Osteocyte (in vitro differentiated cells): ENCODE data around the gene UCN3. TPM values are rescaled to one million over a fixed set of nuclear protein-coding genes. Genes with fewer than 3 reads are reported as not detected.

ENCODE experiments used
- DNase-seq: peaks from one replicate; pipeline ENCODE4 v3.0.0; 2021; ENCODE audit warnings: mixed read lengths; ENCODE audit not compliant: unreplicated experiment; ENCODE audit errors: extremely low spot score
- H3K27ac Mint-ChIP-seq: one replicate; pipeline ENCODE4 v1.8.0; 2021; ENCODE audit warnings: mild to moderate bottlenecking, mixed read lengths; ENCODE audit not compliant: unreplicated experiment
- H3K27me3 Mint-ChIP-seq: one replicate; pipeline ENCODE4 v1.8.0; 2021; ENCODE audit warnings: mixed read lengths; ENCODE audit not compliant: unreplicated experiment
- H3K36me3 Mint-ChIP-seq: one replicate; pipeline ENCODE4 v1.8.0; 2021; ENCODE audit warnings: mixed read lengths; ENCODE audit not compliant: unreplicated experiment
- H3K4me1 Mint-ChIP-seq: one replicate; pipeline ENCODE4 v1.8.0; 2021; ENCODE audit warnings: mixed read lengths; ENCODE audit not compliant: unreplicated experiment
- H3K4me3 Mint-ChIP-seq: one replicate; pipeline ENCODE4 v1.8.0; 2021; ENCODE audit warnings: mild to moderate bottlenecking, moderate library complexity, mixed read lengths; ENCODE audit not compliant: unreplicated experiment
- H3K9me3 Mint-ChIP-seq: one replicate; pipeline ENCODE4 v1.8.0; 2021; ENCODE audit warnings: mixed read lengths; ENCODE audit not compliant: unreplicated experiment
- CTCF ChIP-seq: fragments of 200-600 bp; sonication (generic); IDR thresholded peaks from 2 replicates; pipeline ENCODE4 v1.5.0; 2021; ENCODE audit warnings: antibody characterized with exemption, mild to moderate bottlenecking, moderate library complexity
- long read RNA-seq: library from polyadenylated mRNA; unstranded; transcript quantifications from one replicate; pipeline ENCODE4 v2.0.0, GENCODE V29; 2021
- total RNA-seq: library from RNA; stranded (reverse); gene quantifications from 2 replicates; pipeline ENCODE4 v1.2.1, GENCODE V29; 2021

Gene UCN3
- not detected in 2 replicates for total RNA-seq
- long read RNA-seq = 0 reads

- no peaks in the 10 kb centered on the region for H3K4me1 Mint-ChIP-seq
- H3K9me3 Mint-ChIP-seq = no peaks in the 10 kb centered on the region
- H3K4me3 Mint-ChIP-seq = no peak within 1 kb of the TSS
- no peaks in the 10 kb centered on the region for H3K36me3 Mint-ChIP-seq
- no peak within 1 kb of the TSS for H3K27ac Mint-ChIP-seq
- peaks cover 55% of the 10 kb centered on the region for H3K27me3 Mint-ChIP-seq
- DNase-seq = no peak
- no peak for TF ChIP-seq CTCF
Observed at GRCh38 chr10:5364890-5365338, at the start of gene UCN3. UCN3 (plus strand) TSS chr10:5364966; CDS start chr10:5373721, 8,755 bp downstream.

GRCh38 chr10:5317547-5318107 is 47.1 kb upstream of the UCN3 start:
- no peak overlapping the region for H3K4me3 Mint-ChIP-seq
- DNase-seq = no peak
- H3K36me3 Mint-ChIP-seq = no peaks in the 10 kb centered on the region
- no peaks in the 10 kb centered on the region for H3K9me3 Mint-ChIP-seq
- peaks cover 3% of the 10 kb centered on the region for H3K27me3 Mint-ChIP-seq
- no peak overlapping the region for H3K27ac Mint-ChIP-seq
- TF ChIP-seq CTCF = no peak
- H3K4me1 Mint-ChIP-seq = peaks cover 7% of the 10 kb centered on the region

- no peak for DNase-seq
- Mint-ChIP-seq H3K4me1 (peaks cover 7% of the 10 kb centered on the region), H3K27me3 (peaks cover 3% of the 10 kb centered on the region), H3K4me3 (no peak overlapping the region), H3K36me3 (no peaks in the 10 kb centered on the region), H3K9me3 (no peaks in the 10 kb centered on the region), H3K27ac (no peak overlapping the region)
- TF ChIP-seq CTCF = no peak
Observed at GRCh38 chr10:5318148-5318547, 46.6 kb upstream of the UCN3 start.

- peaks cover 7% of the 10 kb centered on the region for H3K4me1 Mint-ChIP-seq
- H3K27me3 Mint-ChIP-seq = peaks cover 7% of the 10 kb centered on the region
- H3K27ac Mint-ChIP-seq = no peak overlapping the region
- no peak for TF ChIP-seq CTCF
- H3K36me3 Mint-ChIP-seq = no peaks in the 10 kb centered on the region
- H3K4me3 Mint-ChIP-seq = no peak overlapping the region
- no peaks in the 10 kb centered on the region for H3K9me3 Mint-ChIP-seq
- DNase-seq = no peak
Observed at GRCh38 chr10:5319863-5320262, 44.9 kb upstream of the UCN3 start.

GRCh38 chr10:5321273-5321672 is 43.5 kb upstream of the UCN3 start:
- Mint-ChIP-seq H3K9me3 (no peaks in the 10 kb centered on the region), H3K36me3 (no peaks in the 10 kb centered on the region), H3K4me3 (no peak overlapping the region), H3K4me1 (peaks cover 7% of the 10 kb centered on the region), H3K27ac (no peak overlapping the region), H3K27me3 (peaks cover 9% of the 10 kb centered on the region)
- DNase-seq = no peak
- no peak for TF ChIP-seq CTCF
